Dendritic cell treated with granulocyte-macrophage colony-stimulating factor and Interleukin-4, amounts not matched to agents 40 ng/mL and 50 ng/mL, for 4 days (primary cell): ENCODE results near the gene GCC2.
"Not testable (repeated sequence)": the region's sequence is repeated elsewhere in the genome, so short reads cannot be mapped to it uniquely, and the experiment has no call there.

ENCODE experiments used
- H3K27ac Mint-ChIP-seq: one replicate; pipeline ENCODE4 v1.8.0; 2022; ENCODE audit warnings: mild to moderate bottlenecking, mixed read lengths
- H3K27me3 Mint-ChIP-seq: one replicate; pipeline ENCODE4 v1.8.0; 2022; ENCODE audit warnings: mild to moderate bottlenecking, mixed read lengths
- H3K36me3 Mint-ChIP-seq: one replicate; pipeline ENCODE4 v1.8.0; 2022; ENCODE audit warnings: low read depth, mixed read lengths
- H3K4me1 Mint-ChIP-seq: one replicate; pipeline ENCODE4 v1.8.0; 2022; ENCODE audit warnings: low read depth, mixed read lengths
- H3K4me3 Mint-ChIP-seq: one replicate; pipeline ENCODE4 v1.8.0; 2022; ENCODE audit warnings: mild to moderate bottlenecking, moderate library complexity, mixed read lengths
- H3K9me3 Mint-ChIP-seq: one replicate; pipeline ENCODE4 v1.8.0; 2022; ENCODE audit warnings: mixed read lengths
- intact Hi-C: fragments of 100-400 bp; cut with micrococcal nuclease; formaldehyde crosslinking; loops from one replicate; pipeline ENCODE4 v1.15.0; 2022

GCC2 gene

GRCh38 chr2:108454440-108454839, 5.4 kb downstream of the GCC2 start:
- peaks cover 22% of the 10 kb centered on the region for H3K9me3 Mint-ChIP-seq
- H3K27ac Mint-ChIP-seq, result no peak overlapping the region
- H3K4me1 Mint-ChIP-seq, result peaks cover 10% of the 10 kb centered on the region
- H3K4me3 Mint-ChIP-seq, result no peak overlapping the region
- intact Hi-C loops, result no loop called here
- H3K36me3 Mint-ChIP-seq, result peaks cover 94% of the 10 kb centered on the region
- no peaks in the 10 kb centered on the region for H3K27me3 Mint-ChIP-seq

- Mint-ChIP-seq H3K4me3 (no peak overlapping the region), H3K4me1 (peaks cover 12% of the 10 kb centered on the region), H3K36me3 (peaks cover 99% of the 10 kb centered on the region), H3K27me3 (no peaks in the 10 kb centered on the region), H3K9me3 (peaks cover 29% of the 10 kb centered on the region), H3K27ac (no peak overlapping the region)
- intact Hi-C loops, result no loop called here
Observed at GRCh38 chr2:108455571-108455970, 6.6 kb downstream of the GCC2 start.

GRCh38 chr2:108458082-108458481, 9.1 kb downstream of the GCC2 start:
- peaks cover 14% of the 10 kb centered on the region for H3K4me1 Mint-ChIP-seq
- H3K9me3 Mint-ChIP-seq, result peaks cover 43% of the 10 kb centered on the region
- no peak overlapping the region for H3K27ac Mint-ChIP-seq
- intact Hi-C loops, result no loop called here
- H3K27me3 Mint-ChIP-seq, result no peaks in the 10 kb centered on the region
- no peak overlapping the region for H3K4me3 Mint-ChIP-seq
- peaks cover 99% of the 10 kb centered on the region for H3K36me3 Mint-ChIP-seq

- Mint-ChIP-seq H3K36me3 (peaks cover 99% of the 10 kb centered on the region), H3K27ac (no peak overlapping the region), H3K9me3 (peaks cover 50% of the 10 kb centered on the region), H3K4me1 (peaks cover 14% of the 10 kb centered on the region), H3K4me3 (no peak overlapping the region), H3K27me3 (no peaks in the 10 kb centered on the region)
- intact Hi-C loops, result no loop called here
Observed at GRCh38 chr2:108459441-108459840, 10.4 kb downstream of the GCC2 start.

GRCh38 chr2:108460345-108461037, 11.5 kb downstream of the GCC2 start:
- Mint-ChIP-seq H3K9me3 (peaks cover 50% of the 10 kb centered on the region), H3K27ac (peak overlapping the region; percentile 69), H3K27me3 (no peaks in the 10 kb centered on the region), H3K4me3 (no peak overlapping the region), H3K36me3 (peaks cover 99% of the 10 kb centered on the region), H3K4me1 (peaks cover 14% of the 10 kb centered on the region)
- intact Hi-C loops, result no loop called here

- no peak overlapping the region for H3K4me3 Mint-ChIP-seq
- H3K27ac Mint-ChIP-seq, result no peak overlapping the region
- no peaks in the 10 kb centered on the region for H3K27me3 Mint-ChIP-seq
- H3K36me3 Mint-ChIP-seq, result peaks cover 96% of the 10 kb centered on the region
- H3K4me1 Mint-ChIP-seq, result no peaks in the 10 kb centered on the region
- intact Hi-C loops, result loop anchor here (10.0 kb wide), 1 partner anchor 208 kb away; no protein-coding TSS in a partner anchor
- H3K9me3 Mint-ChIP-seq, result no peaks in the 10 kb centered on the region
Observed at GRCh38 chr2:108477099-108477498, 28.1 kb downstream of the GCC2 start.

- Mint-ChIP-seq H3K27me3 (no peaks in the 10 kb centered on the region), H3K4me3 (no peak overlapping the region), H3K36me3 (peaks cover 81% of the 10 kb centered on the region), H3K4me1 (no peaks in the 10 kb centered on the region), H3K9me3 (no peaks in the 10 kb centered on the region), H3K27ac (no peak overlapping the region)
- intact Hi-C loops, result no loop called here
Observed at GRCh38 chr2:108485253-108485652, 36.2 kb downstream of the GCC2 start.

GRCh38 chr2:108490506-108491122, 41.6 kb downstream of the GCC2 start:
- no peaks in the 10 kb centered on the region for H3K4me1 Mint-ChIP-seq
- H3K27me3 Mint-ChIP-seq, result no peaks in the 10 kb centered on the region
- intact Hi-C loops, result no loop called here
- no peak overlapping the region for H3K4me3 Mint-ChIP-seq
- H3K9me3 Mint-ChIP-seq, result no peaks in the 10 kb centered on the region
- H3K27ac Mint-ChIP-seq, result no peak overlapping the region
- H3K36me3 Mint-ChIP-seq, result peaks cover 80% of the 10 kb centered on the region

GRCh38 chr2:108491848-108492247, 42.8 kb downstream of the GCC2 start:
- Mint-ChIP-seq H3K27ac (no peak overlapping the region), H3K4me3 (no peak overlapping the region), H3K9me3 (no peaks in the 10 kb centered on the region), H3K4me1 (no peaks in the 10 kb centered on the region), H3K36me3 (peaks cover 75% of the 10 kb centered on the region), H3K27me3 (no peaks in the 10 kb centered on the region)
- intact Hi-C loops, result no loop called here

- Mint-ChIP-seq H3K9me3 (no peaks in the 10 kb centered on the region), H3K36me3 (peaks cover 80% of the 10 kb centered on the region), H3K4me1 (no peaks in the 10 kb centered on the region), H3K27ac (no peak overlapping the region), H3K27me3 (no peaks in the 10 kb centered on the region), H3K4me3 (no peak overlapping the region)
- intact Hi-C loops, result no loop called here
Observed at GRCh38 chr2:108492364-108492763, 43.4 kb downstream of the GCC2 start.

GRCh38 chr2:108496167-108496566, 47.2 kb downstream of the GCC2 start:
- H3K27me3 Mint-ChIP-seq, H3K9me3 Mint-ChIP-seq, H3K4me3 Mint-ChIP-seq, H3K4me1 Mint-ChIP-seq, intact Hi-C loops, H3K27ac Mint-ChIP-seq: not testable (repeated sequence)
- H3K36me3 Mint-ChIP-seq, result peaks cover 67% of the 10 kb centered on the region

GRCh38 chr2:108507620-108508019, 58.6 kb downstream of the GCC2 start:
- H3K4me3 Mint-ChIP-seq, H3K9me3 Mint-ChIP-seq, H3K27me3 Mint-ChIP-seq, intact Hi-C loops, H3K27ac Mint-ChIP-seq: not testable (repeated sequence)
- H3K4me1 Mint-ChIP-seq, result peaks cover 12% of the 10 kb centered on the region
- H3K36me3 Mint-ChIP-seq, result peaks cover 48% of the 10 kb centered on the region

GRCh38 chr2:108512431-108512830, 63.4 kb downstream of the GCC2 start:
- H3K27ac Mint-ChIP-seq, intact Hi-C loops: not testable (repeated sequence)

GRCh38 chr2:108514478-108514877, 65.5 kb downstream of the GCC2 start:
- H3K4me3 Mint-ChIP-seq, intact Hi-C loops, H3K4me1 Mint-ChIP-seq, H3K27me3 Mint-ChIP-seq, H3K9me3 Mint-ChIP-seq, H3K27ac Mint-ChIP-seq: not testable (repeated sequence)
- H3K36me3 Mint-ChIP-seq, result peaks cover 15% of the 10 kb centered on the region

More at GRCh38 chr2:108512431-108512830, 63.4 kb downstream of the GCC2 start:
- not testable (repeated sequence) for H3K27me3 Mint-ChIP-seq, H3K4me3 Mint-ChIP-seq, H3K9me3 Mint-ChIP-seq, H3K4me1 Mint-ChIP-seq
- peaks cover 15% of the 10 kb centered on the region for H3K36me3 Mint-ChIP-seq

GRCh38 chr2:108524688-108525087, 75.7 kb downstream of the GCC2 start:
- H3K4me1 Mint-ChIP-seq, H3K27me3 Mint-ChIP-seq, H3K36me3 Mint-ChIP-seq, H3K9me3 Mint-ChIP-seq, intact Hi-C loops, H3K27ac Mint-ChIP-seq, H3K4me3 Mint-ChIP-seq: not testable (repeated sequence)
